Fibroblast of lung (primary cell): ENCODE data around the gene MYO19. TPM values are rescaled to one million over a fixed set of nuclear protein-coding genes. Genes with fewer than 3 reads are reported as not detected.

Source experiments
- DNase-seq, 2 donors: peaks; one replicate each; pipeline versions ENCODE4 v3.0.0 to v3.0.0-alpha.2; 2010; ENCODE audit warnings: low read depth in 2 of 2
- H2AFZ ChIP-seq: 2 replicates; pipeline ENCODE4 v1.5.1; 2012; ENCODE audit warnings: low read length, control low read depth, inconsistent platforms
- H3K27ac ChIP-seq: 2 replicates; pipeline ENCODE4 v1.5.1; 2011; ENCODE audit warnings: low read length, control low read depth; ENCODE audit not compliant: insufficient read depth
- H3K27me3 ChIP-seq: 2 replicates; pipeline ENCODE4 v1.5.1; 2011; ENCODE audit warnings: mild to moderate bottlenecking, low read length; ENCODE audit not compliant: control insufficient read depth, insufficient read depth
- H3K36me3 ChIP-seq: 2 replicates; pipeline ENCODE4 v1.5.1; 2011; ENCODE audit warnings: low read length; ENCODE audit not compliant: control insufficient read depth, insufficient read depth
- H3K4me1 ChIP-seq: 2 replicates; pipeline ENCODE4 v1.5.1; 2011; ENCODE audit warnings: low read length; ENCODE audit not compliant: control insufficient read depth, insufficient read depth; ENCODE audit errors: extremely low read depth
- H3K4me2 ChIP-seq: 2 replicates; pipeline ENCODE4 v1.5.1; 2011; ENCODE audit warnings: low read length, control low read depth; ENCODE audit not compliant: insufficient read depth; ENCODE audit errors: extremely low read depth
- H3K4me3 ChIP-seq, 4 experiments: fragments of 200-600 bp in 1 of 4; sonication (generic) in 1 of 4; replicated peaks in 1 of 4; 2 replicates each; pipeline ENCODE4 v1.5.1; 2011 to 2016; ENCODE audit warnings: low read length in 4 of 4, low read depth in 3 of 4, mild to moderate bottlenecking in 3 of 4, control low read depth in 2 of 4, inconsistent platforms in 1 of 4, mixed read lengths in 1 of 4; ENCODE audit not compliant: insufficient read depth in 1 of 4; ENCODE audit errors: control extremely low read depth in 1 of 4
- H3K79me2 ChIP-seq: 2 replicates; pipeline ENCODE4 v1.5.1; 2012; ENCODE audit warnings: mild to moderate bottlenecking, low read length, inconsistent platforms; ENCODE audit not compliant: control insufficient read depth, insufficient read depth
- H3K9ac ChIP-seq: 2 replicates; pipeline ENCODE4 v1.5.1; 2011; ENCODE audit warnings: mild to moderate bottlenecking, low read length, control low read depth; ENCODE audit not compliant: insufficient read depth
- H3K9me3 ChIP-seq: 2 replicates; pipeline ENCODE4 v1.5.1; 2012; ENCODE audit warnings: low read depth, low read length; ENCODE audit not compliant: control insufficient read depth, insufficient read depth
- H4K20me1 ChIP-seq: 2 replicates; pipeline ENCODE4 v1.5.1; 2011; ENCODE audit warnings: low read length; ENCODE audit not compliant: control insufficient read depth, insufficient read depth; ENCODE audit errors: extremely low read depth
- EZH2 ChIP-seq: IDR thresholded peaks from 2 replicates; pipeline ENCODE4 v1.5.1; 2012; ENCODE audit warnings: low read length, control low read depth, mild to moderate bottlenecking; ENCODE audit errors: missing control alignments
- polyA plus RNA-seq, 2 donors: library from polyadenylated mRNA; depleted of rRNA in 1 of 2; stranded (reverse) in 1 of 2; unstranded in 1 of 2; fragments of >200 nt; gene quantifications; 2 replicates each; pipeline ENCODE4 v1.2.1, GENCODE V29; 2011 to 2012; ENCODE audit warnings: missing spikeins in 1 of 2
- total RNA-seq: library from RNA; depleted of rRNA; stranded (reverse); fragments of >200 nt; gene quantifications from 2 replicates; pipeline ENCODE4 v1.2.1, GENCODE V29; 2014
- TF ChIP-seq, protein P1 (sequence below), 2 donors: IDR thresholded peaks in 1 of 2; conservative IDR thresholded peaks in 1 of 2; 1 replicate in 1 of 2; 2 replicates in 1 of 2; pipeline ENCODE4 v1.5.1; 2011 to 2012; ENCODE audit warnings: low read length in 2 of 2, control low read depth in 1 of 2, inconsistent platforms in 1 of 2, low read depth in 1 of 2, mild to moderate bottlenecking in 1 of 2

MYO19 gene
- total and polyA plus RNA-seq, 2 donors (not counting 1 experiment from before 2014, with no cell fraction given), result 18.7 to 31.5 TPM

DNA sequence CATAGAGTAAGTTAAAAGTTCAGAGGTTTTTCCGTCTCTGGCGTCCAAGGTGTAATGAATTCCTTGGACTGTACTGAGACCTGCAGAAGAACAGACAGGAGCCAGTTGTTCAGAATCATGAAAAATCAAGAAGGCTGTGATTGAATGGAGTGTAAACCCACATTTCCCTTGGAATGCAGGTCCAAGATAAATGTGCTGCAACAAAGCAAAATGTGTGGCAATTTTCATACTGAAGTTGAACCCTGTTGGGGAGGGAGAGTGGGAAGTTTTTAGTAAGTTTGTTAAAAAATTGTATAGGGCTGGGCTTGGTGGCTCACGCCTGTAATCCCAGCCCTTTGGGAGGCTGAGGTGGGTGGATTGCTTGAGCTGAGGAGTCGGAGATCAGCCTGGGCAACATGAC is 31.4 kb upstream of the MYO19 start:
- no peaks in the 10 kb centered on the region for H4K20me1 ChIP-seq
- H3K79me2 ChIP-seq, result peaks cover 28% of the 10 kb centered on the region
- H3K4me3 ChIP-seq, result no peak overlapping the region
- no peak overlapping the region for H3K9ac ChIP-seq
- peaks cover 3% of the 10 kb centered on the region for H3K36me3 ChIP-seq
- no peaks in the 10 kb centered on the region for H3K27me3 ChIP-seq
- no peaks in the 10 kb centered on the region for H3K4me1 ChIP-seq
- H3K4me2 ChIP-seq, result no peak overlapping the region
- no peak overlapping the region for H3K27ac ChIP-seq
- no peaks in the 10 kb centered on the region for H3K9me3 ChIP-seq
- no peak for TF ChIP-seq EZH2
- TF ChIP-seq, protein P1, sequence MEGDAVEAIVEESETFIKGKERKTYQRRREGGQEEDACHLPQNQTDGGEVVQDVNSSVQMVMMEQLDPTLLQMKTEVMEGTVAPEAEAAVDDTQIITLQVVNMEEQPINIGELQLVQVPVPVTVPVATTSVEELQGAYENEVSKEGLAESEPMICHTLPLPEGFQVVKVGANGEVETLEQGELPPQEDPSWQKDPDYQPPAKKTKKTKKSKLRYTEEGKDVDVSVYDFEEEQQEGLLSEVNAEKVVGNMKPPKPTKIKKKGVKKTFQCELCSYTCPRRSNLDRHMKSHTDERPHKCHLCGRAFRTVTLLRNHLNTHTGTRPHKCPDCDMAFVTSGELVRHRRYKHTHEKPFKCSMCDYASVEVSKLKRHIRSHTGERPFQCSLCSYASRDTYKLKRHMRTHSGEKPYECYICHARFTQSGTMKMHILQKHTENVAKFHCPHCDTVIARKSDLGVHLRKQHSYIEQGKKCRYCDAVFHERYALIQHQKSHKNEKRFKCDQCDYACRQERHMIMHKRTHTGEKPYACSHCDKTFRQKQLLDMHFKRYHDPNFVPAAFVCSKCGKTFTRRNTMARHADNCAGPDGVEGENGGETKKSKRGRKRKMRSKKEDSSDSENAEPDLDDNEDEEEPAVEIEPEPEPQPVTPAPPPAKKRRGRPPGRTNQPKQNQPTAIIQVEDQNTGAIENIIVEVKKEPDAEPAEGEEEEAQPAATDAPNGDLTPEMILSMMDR (conservative IDR thresholded peaks at IDR 0.05 in 1 of 2, IDR thresholded peaks at IDR 0.05 in 1 of 2; ENCODE audit: low read depth in 1 of 2, low read length in 2 of 2), result no peak
- H2AFZ ChIP-seq, result no peak overlapping the region
- DNase-seq, result no peak

DNA sequence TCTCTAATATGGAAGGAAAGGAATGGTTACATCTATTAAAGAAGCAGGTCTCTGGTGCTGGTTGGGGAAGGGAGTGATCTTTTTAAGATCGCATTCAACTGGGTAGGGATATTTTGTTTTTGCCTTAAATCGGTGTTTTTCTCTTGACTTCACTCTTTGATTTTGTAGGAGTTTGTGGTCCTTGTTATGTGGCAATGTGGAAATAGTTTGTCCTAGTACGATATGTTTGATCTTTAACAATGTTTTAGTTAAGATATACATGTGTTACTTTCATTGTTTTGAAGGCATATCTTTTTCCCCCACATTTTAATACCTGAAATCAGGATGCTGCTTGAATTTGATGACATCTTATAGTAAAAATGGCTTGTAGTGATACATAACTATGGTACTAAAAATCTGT is 18.8 kb upstream of the MYO19 start:
- Histone ChIP-seq H3K79me2 (peaks cover 91% of the 10 kb centered on the region), H3K9ac (no peak overlapping the region), H4K20me1 (peaks cover 5% of the 10 kb centered on the region), H3K27me3 (no peaks in the 10 kb centered on the region), H3K4me1 (no peaks in the 10 kb centered on the region), H3K27ac (no peak overlapping the region), H3K36me3 (peaks cover 11% of the 10 kb centered on the region), H3K9me3 (no peaks in the 10 kb centered on the region), H2AFZ (no peak overlapping the region), H3K4me2 (no peak overlapping the region), H3K4me3 (no peak overlapping the region)
- DNase-seq, result no peak
- TF ChIP-seq, protein P1 (conservative IDR thresholded peaks at IDR 0.05 in 1 of 2, IDR thresholded peaks at IDR 0.05 in 1 of 2; ENCODE audit: low read depth in 1 of 2, low read length in 2 of 2), result no peak
- TF ChIP-seq EZH2, result no peak

DNA sequence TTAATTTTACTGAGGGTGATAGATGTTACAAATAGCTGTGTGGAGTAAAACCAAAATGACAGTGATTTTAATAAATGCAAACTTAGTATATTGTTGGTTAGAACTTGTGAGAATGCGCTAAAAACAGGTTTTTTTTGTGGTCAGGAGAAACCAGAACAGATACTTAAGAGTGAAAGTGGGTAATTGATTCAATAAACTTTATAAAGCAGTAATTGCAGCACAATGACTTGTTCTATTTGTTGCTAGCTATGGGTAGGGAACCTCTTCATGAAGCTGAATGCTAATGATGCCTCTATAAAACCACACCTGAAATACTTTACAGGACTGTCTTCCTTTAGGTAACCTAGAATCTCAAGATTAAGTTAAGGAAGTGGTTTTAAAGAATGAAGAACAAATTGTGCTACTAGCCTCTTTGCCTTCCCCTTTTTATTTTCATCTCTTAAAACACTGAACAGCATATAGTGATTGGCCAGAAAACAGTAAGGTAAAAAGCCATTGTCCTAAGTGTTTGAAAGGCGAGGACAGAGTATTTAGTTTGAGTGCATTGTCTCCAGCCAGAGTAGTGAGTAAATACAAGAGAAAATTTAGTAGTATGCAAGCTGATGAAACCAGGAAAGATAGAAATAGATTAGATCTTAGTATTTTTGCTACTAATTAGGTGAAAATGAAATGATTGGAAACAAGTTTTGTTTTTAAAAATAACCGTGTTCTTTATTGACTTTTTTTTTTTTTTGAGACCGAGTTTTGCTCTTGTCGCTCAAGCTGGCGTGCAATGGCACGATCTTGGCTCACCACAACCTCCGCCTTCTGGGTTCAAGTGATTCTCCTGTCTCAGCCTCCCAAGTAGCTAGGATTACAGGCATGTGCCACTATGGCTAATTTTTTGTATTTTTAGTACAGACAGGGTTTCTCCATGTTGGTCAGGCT is 16.1 kb upstream of the MYO19 start:
- no peak for TF ChIP-seq EZH2
- TF ChIP-seq, protein P1 (conservative IDR thresholded peaks at IDR 0.05 in 1 of 2, IDR thresholded peaks at IDR 0.05 in 1 of 2; ENCODE audit: low read depth in 1 of 2, low read length in 2 of 2), result no peak
- peaks cover 5% of the 10 kb centered on the region for H4K20me1 ChIP-seq

More for the DNA sequence above, 16.1 kb upstream of the MYO19 start:
- peaks cover 5% of the 10 kb centered on the region for H3K36me3 ChIP-seq
- no peak overlapping the region for H3K27ac ChIP-seq
- no peaks in the 10 kb centered on the region for H3K4me1 ChIP-seq
- no peak overlapping the region for H3K4me2 ChIP-seq
- H3K4me3 ChIP-seq, result no peak overlapping the region
- H3K9ac ChIP-seq, result no peak overlapping the region
- DNase-seq, result no peak
- peaks cover 98% of the 10 kb centered on the region for H3K79me2 ChIP-seq
- no peaks in the 10 kb centered on the region for H3K27me3 ChIP-seq
- no peak overlapping the region for H2AFZ ChIP-seq
- no peaks in the 10 kb centered on the region for H3K9me3 ChIP-seq
